Mesenchymal stem cell (in vitro differentiated cells and primary cell): Measurements from ENCODE around the gene KIF22.
"Not testable (repeated sequence)": the region's sequence is repeated elsewhere in the genome, so short reads cannot be mapped to it uniquely, and the experiment has no call there.

ENCODE experiments used
- DNase-seq: peaks from one replicate; pipeline ENCODE4 v3.0.0-alpha.2; 2013
- H2AFZ ChIP-seq: one replicate; pipeline ENCODE4 v1.6.1; 2013; ENCODE audit warnings: low read depth, mild to moderate bottlenecking, control low read depth, inconsistent platforms, low read length, moderate library complexity
- H2AK5ac ChIP-seq: 2 replicates; pipeline ENCODE4 v1.6.1; 2013; ENCODE audit warnings: low read length, moderate library complexity, mild to moderate bottlenecking, inconsistent platforms; ENCODE audit not compliant: severe bottlenecking
- H2BK120ac ChIP-seq: one replicate; pipeline ENCODE4 v1.6.1; 2013; ENCODE audit warnings: low read depth, mild to moderate bottlenecking, inconsistent platforms, low read length, moderate library complexity
- H2BK12ac ChIP-seq, 2 experiments: one replicate each; pipeline ENCODE4 v1.6.1; 2013; ENCODE audit warnings: inconsistent platforms in 2 of 2, low read length in 2 of 2, mild to moderate bottlenecking in 2 of 2, moderate library complexity in 2 of 2, control low read depth in 1 of 2
- H2BK15ac ChIP-seq: one replicate; pipeline ENCODE4 v1.6.1; 2013; ENCODE audit warnings: mild to moderate bottlenecking, low read depth, inconsistent platforms; ENCODE audit not compliant: poor library complexity, severe bottlenecking
- H2BK5ac ChIP-seq: 2 replicates; pipeline ENCODE4 v1.6.1; 2013; ENCODE audit warnings: low read depth, mild to moderate bottlenecking, low read length, control low read depth, inconsistent platforms; ENCODE audit not compliant: poor library complexity, severe bottlenecking
- H3K14ac ChIP-seq, 2 experiments: one replicate each; pipeline ENCODE4 v1.6.1; 2013; ENCODE audit warnings: inconsistent platforms in 2 of 2, low read length in 2 of 2, control low read depth in 1 of 2, mild to moderate bottlenecking in 1 of 2, moderate library complexity in 1 of 2
- H3K18ac ChIP-seq, 2 experiments: one replicate each; pipeline ENCODE4 v1.6.1; 2013; ENCODE audit warnings: inconsistent platforms in 2 of 2, low read length in 2 of 2, control low read depth in 1 of 2, low read depth in 1 of 2, mild to moderate bottlenecking in 1 of 2
- H3K23ac ChIP-seq, 2 experiments: one replicate each; pipeline ENCODE4 v1.6.1; 2013; ENCODE audit warnings: inconsistent platforms in 2 of 2, low read length in 2 of 2, mild to moderate bottlenecking in 2 of 2, moderate library complexity in 2 of 2, control low read depth in 1 of 2
- H3K27ac ChIP-seq: 2 replicates; pipeline ENCODE4 v1.5.1; 2013; ENCODE audit warnings: mild to moderate bottlenecking, moderate library complexity, low read length, control low read depth, inconsistent platforms; ENCODE audit not compliant: poor library complexity, severe bottlenecking
- H3K27me3 ChIP-seq, 2 experiments: 2 replicates each; pipeline versions ENCODE4 v1.6.1 to v1.7.0; 2013; ENCODE audit warnings: low read length in 2 of 2, mild to moderate bottlenecking in 2 of 2, moderate library complexity in 2 of 2, control low read depth in 1 of 2, inconsistent platforms in 1 of 2; ENCODE audit not compliant: control insufficient read depth in 1 of 2, insufficient read depth in 1 of 2
- H3K36me3 ChIP-seq, 2 experiments: 2 replicates each; pipeline versions ENCODE4 v1.6.1 to v1.7.0; 2013; ENCODE audit warnings: low read length in 2 of 2, control low read depth in 1 of 2, inconsistent platforms in 1 of 2, low read depth in 1 of 2, mild to moderate bottlenecking in 1 of 2; ENCODE audit not compliant: insufficient read depth in 2 of 2, control insufficient read depth in 1 of 2
- H3K4ac ChIP-seq, 2 experiments: one replicate each; pipeline ENCODE4 v1.6.1; 2013; ENCODE audit warnings: inconsistent platforms in 2 of 2, low read length in 2 of 2, mild to moderate bottlenecking in 2 of 2, moderate library complexity in 2 of 2, control low read depth in 1 of 2, low read depth in 1 of 2
- H3K4me1 ChIP-seq: 2 replicates; pipeline ENCODE4 v1.6.1; 2013; ENCODE audit warnings: low read depth, low read length, control low read depth; ENCODE audit not compliant: control insufficient read depth, insufficient read depth
- H3K4me2 ChIP-seq: 2 replicates; pipeline ENCODE4 v1.6.1; 2013; ENCODE audit warnings: low read length, mild to moderate bottlenecking, inconsistent platforms; ENCODE audit not compliant: poor library complexity, severe bottlenecking
- H3K4me3 ChIP-seq, 2 experiments: 2 replicates each; pipeline versions ENCODE4 v1.5.1 to v1.7.0; 2013; ENCODE audit warnings: low read length in 2 of 2, mild to moderate bottlenecking in 2 of 2, control low read depth in 1 of 2, low read depth in 1 of 2; ENCODE audit not compliant: insufficient read depth in 1 of 2
- H3K79me1 ChIP-seq: replicated peaks from 2 replicates; pipeline ENCODE4 v1.6.1; 2013; ENCODE audit warnings: mild to moderate bottlenecking, control low read depth, low read length, inconsistent platforms; ENCODE audit not compliant: poor library complexity, severe bottlenecking
- H3K9ac ChIP-seq: 2 replicates; pipeline ENCODE4 v1.7.0; 2013; ENCODE audit warnings: mild to moderate bottlenecking, low read length, moderate library complexity
- H3K9me3 ChIP-seq: 2 replicates; pipeline ENCODE4 v1.7.0; 2013; ENCODE audit warnings: mild to moderate bottlenecking, low read length; ENCODE audit not compliant: control insufficient read depth
- H4K8ac ChIP-seq: one replicate; pipeline ENCODE4 v1.6.1; 2013; ENCODE audit warnings: inconsistent platforms, mild to moderate bottlenecking, low read length, moderate library complexity
- H4K91ac ChIP-seq: one replicate; pipeline ENCODE4 v1.6.1; 2013; ENCODE audit warnings: mild to moderate bottlenecking, low read length, inconsistent platforms
- WGBS: methylation state at CpG from one replicate; pipeline ENCODE4 v1.1.7; 2013; ENCODE audit warnings: mixed read lengths; 5-methylcytosine and 5-hydroxymethylcytosine counted together

The KIF22 gene

DNA sequence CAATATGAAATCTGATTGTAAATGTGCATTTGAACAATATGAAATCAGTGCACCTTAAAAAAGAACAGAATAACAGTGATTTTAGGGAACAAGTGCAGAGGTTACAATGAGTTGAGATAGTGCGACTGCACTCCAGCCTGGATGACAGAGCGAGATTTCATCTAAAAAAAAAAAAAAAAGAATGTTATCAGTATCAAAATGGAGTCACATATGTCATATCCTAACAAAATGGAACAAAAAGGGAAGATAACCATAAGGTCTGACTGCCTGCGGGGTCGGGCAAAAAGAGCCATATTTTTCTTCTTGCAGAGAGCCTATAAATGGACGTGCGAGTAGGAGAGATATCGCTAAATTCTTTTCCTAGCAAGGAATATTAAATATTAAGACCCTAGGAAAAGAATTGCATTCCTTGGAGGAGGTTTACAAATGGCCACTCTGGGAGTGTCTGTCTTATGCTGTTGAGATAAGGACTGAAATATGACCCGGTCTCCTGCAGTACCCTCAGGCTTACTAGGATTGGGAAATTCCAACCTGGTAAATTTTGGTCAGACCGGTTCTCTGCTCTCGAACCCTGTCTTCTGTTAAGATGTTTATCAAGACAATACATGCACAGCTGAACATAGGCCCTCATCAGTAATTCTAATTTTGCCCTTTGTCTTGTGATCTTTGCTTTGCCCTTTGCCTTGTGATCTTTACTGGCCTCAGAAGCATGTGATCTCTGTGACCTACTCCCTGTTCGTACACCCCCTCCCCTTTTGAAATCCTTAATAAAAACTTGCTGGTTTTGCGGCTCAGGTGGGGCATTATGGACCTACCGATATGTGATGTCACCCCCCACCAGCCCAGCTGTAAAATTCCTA, 7.2 kb upstream of the KIF22 start:
- DNase-seq, H3K18ac ChIP-seq, H2AFZ ChIP-seq, H3K4me2 ChIP-seq, H3K27ac ChIP-seq, H3K23ac ChIP-seq, H3K36me3 ChIP-seq, H3K4me1 ChIP-seq, H2AK5ac ChIP-seq, H3K9me3 ChIP-seq, H2BK15ac ChIP-seq, H4K8ac ChIP-seq, H3K79me1 ChIP-seq, H2BK5ac ChIP-seq, H3K4ac ChIP-seq, H4K91ac ChIP-seq, H3K14ac ChIP-seq, H2BK120ac ChIP-seq, H3K4me3 ChIP-seq, H3K9ac ChIP-seq, H2BK12ac ChIP-seq: not testable (repeated sequence)
- H3K27me3 ChIP-seq: peaks cover 35 to 37% of the 10 kb centered on the region in 2 experiments
- 86% methylated on average over 10 of the region's 13 CpGs for WGBS

DNA sequence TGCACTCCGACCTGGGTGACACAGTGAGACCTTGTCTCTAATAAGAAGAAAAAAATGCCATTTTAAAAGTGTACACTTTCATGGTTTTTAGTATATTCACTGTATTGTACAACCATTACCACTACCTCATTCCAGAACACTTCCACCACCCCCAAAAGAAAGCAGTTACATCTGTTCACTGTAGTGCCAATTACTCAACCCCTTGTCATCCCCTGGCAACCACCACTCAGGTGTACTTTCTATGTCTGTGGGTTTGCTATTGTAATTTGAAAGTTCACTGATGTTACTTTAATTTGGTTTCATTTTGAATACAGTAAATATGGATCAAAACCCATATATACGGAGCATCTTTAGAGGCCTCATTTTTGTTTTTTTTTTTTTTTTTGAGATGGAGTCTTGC, 6.4 kb upstream of the KIF22 start:
- H3K36me3 ChIP-seq: no peaks in the 10 kb centered on the region
- no peak overlapping the region for H3K9ac ChIP-seq
- peaks cover 27 to 29% of the 10 kb centered on the region in 2 experiments for H3K27me3 ChIP-seq
- no peak for DNase-seq
- no peaks in the 10 kb centered on the region for H3K79me1 ChIP-seq
- no peak overlapping the region for H3K18ac ChIP-seq
- H2AK5ac ChIP-seq: no peak overlapping the region
- H2BK15ac ChIP-seq: no peak overlapping the region
- no peak overlapping the region for H2BK120ac ChIP-seq
- no peak overlapping the region for H3K4ac ChIP-seq
- H3K23ac ChIP-seq: no peak overlapping the region
- no peak overlapping the region for H3K4me2 ChIP-seq
- H3K4me1 ChIP-seq: peaks cover 8% of the 10 kb centered on the region
- no peak overlapping the region for H3K14ac ChIP-seq
- H3K4me3 ChIP-seq: no peak overlapping the region
- H2AFZ ChIP-seq: no peak overlapping the region
- H4K91ac ChIP-seq: no peak overlapping the region
- H2BK12ac ChIP-seq: no peak overlapping the region
- H3K9me3 ChIP-seq: no peaks in the 10 kb centered on the region
- no peak overlapping the region for H3K27ac ChIP-seq
- WGBS: no CpG with 5 or more reads among the region's 2 CpGs
- H4K8ac ChIP-seq: no peak overlapping the region
- H2BK5ac ChIP-seq: no peak overlapping the region

DNA sequence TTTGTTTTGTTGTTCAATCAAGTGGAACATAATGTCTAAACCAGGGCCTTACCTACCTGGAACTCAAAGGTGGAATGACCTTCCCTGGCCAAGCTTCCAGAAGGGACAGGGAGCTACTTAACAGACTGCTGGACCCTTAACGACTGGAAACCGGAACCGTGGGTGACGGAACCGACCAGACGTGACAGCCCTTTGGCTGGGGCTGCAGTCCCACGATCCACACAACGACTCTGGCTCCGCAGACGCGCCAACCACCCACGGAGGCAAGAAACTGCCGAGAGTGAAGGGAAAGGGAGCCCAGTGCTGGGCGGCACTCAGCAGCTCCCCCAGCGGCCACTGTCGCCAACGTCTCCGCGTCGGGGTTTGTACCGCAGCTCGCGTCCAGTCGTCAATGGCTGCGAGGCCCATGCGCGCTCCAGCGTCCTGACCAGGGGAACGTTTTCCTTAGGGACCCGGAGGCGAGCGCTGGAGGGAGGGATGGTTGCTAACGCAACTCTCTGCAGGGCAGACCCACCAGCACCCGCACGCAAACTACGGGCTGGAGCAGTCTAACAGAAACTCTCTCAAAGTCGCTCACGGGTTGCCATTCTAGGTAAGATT, 5.5 kb upstream of the KIF22 start:
- no peak overlapping the region for H2AK5ac ChIP-seq
- H2AFZ ChIP-seq: peak overlapping the region; percentile 98
- H3K9me3 ChIP-seq: no peaks in the 10 kb centered on the region
- peak overlapping the region; percentile 10 for H4K8ac ChIP-seq
- H3K9ac ChIP-seq: peak overlapping the region; percentile 44
- H3K27me3 ChIP-seq: peaks cover 21% of the 10 kb centered on the region in 2 experiments
- H3K18ac ChIP-seq: peak overlapping the region in 1 of 2 experiments; percentile 76
- H3K79me1 ChIP-seq: peaks cover 2% of the 10 kb centered on the region
- H3K4ac ChIP-seq: no peak overlapping the region
- no peak overlapping the region for H3K14ac ChIP-seq
- H4K91ac ChIP-seq: no peak overlapping the region
- H3K4me3 ChIP-seq: peak overlapping the region in 1 of 2 experiments; percentile 77
- H2BK15ac ChIP-seq: no peak overlapping the region
- H2BK12ac ChIP-seq: no peak overlapping the region
- H3K27ac ChIP-seq: no peak overlapping the region
- peak; percentile 77 for DNase-seq
- no peak overlapping the region for H2BK5ac ChIP-seq
- peak overlapping the region; percentile 54 for H3K4me2 ChIP-seq
- H3K36me3 ChIP-seq: no peaks in the 10 kb centered on the region
- peaks cover 13% of the 10 kb centered on the region for H3K4me1 ChIP-seq
- WGBS: 6% methylated on average over 36 of the region's 38 CpGs
- no peak overlapping the region for H3K23ac ChIP-seq
- no peak overlapping the region for H2BK120ac ChIP-seq

DNA sequence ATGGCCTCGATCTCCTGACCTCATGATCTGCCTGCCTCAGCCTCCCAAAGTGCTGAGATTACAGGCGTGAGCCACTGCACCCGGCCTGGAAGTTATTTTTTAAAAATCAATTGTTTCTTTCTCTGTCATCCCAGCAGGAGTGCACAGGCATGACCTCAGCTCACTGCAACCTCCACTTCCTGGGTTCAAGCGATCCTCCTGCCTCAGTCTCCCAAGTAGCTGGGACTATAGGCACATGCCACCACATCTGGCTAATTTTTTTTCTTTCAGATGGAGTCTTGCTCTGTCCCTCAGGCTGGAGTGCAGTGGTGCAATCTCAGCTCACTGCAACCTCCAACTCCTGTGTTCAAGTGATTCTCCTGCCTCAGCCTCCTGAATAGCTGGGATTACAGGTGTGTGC, 3.4 kb upstream of the KIF22 start:
- not testable (repeated sequence) for H3K18ac ChIP-seq, H3K9ac ChIP-seq
- 95% methylated on average over 4 of the region's 4 CpGs for WGBS

More for the DNA sequence above, 3.4 kb upstream of the KIF22 start:
- H2BK120ac ChIP-seq, H3K9me3 ChIP-seq, H4K91ac ChIP-seq, H2BK15ac ChIP-seq, H2BK5ac ChIP-seq, H3K14ac ChIP-seq, H2BK12ac ChIP-seq, H4K8ac ChIP-seq, H3K36me3 ChIP-seq, H3K79me1 ChIP-seq, H3K27me3 ChIP-seq, DNase-seq, H3K23ac ChIP-seq, H2AFZ ChIP-seq, H3K27ac ChIP-seq, H3K4me3 ChIP-seq, H2AK5ac ChIP-seq, H3K4ac ChIP-seq, H3K4me2 ChIP-seq: not testable (repeated sequence)
- peaks cover 15% of the 10 kb centered on the region for H3K4me1 ChIP-seq
